Posterior vena cava (tissue), 2 donors: ENCODE data around the gene PLEKHA8. TPM values are rescaled to one million over a fixed set of nuclear protein-coding genes. Genes with fewer than 3 reads are reported as not detected.
A peak's percentile ranks its signal among the peaks of the same experiment; 100 is the strongest.

Experiments used
- DNase-seq: peaks from one replicate; pipeline ENCODE4 v3.0.0-alpha.2; 2020; ENCODE audit warnings: low spot score
- intact Hi-C, 2 donors: fragments of 100-400 bp; cut with DNase I; formaldehyde crosslinking; loops; one replicate each; pipeline versions ENCODE4 v1.14.1 to v1.14.2; 2022 to 2023
- total RNA-seq, 2 donors: library from RNA; stranded (reverse); fragmentation: NEBNext Ultra II Directional; extraction: Animal tissue kit (Norgen Biotek cat#: 25700); gene quantifications; one replicate each; pipeline ENCODE4 v1.2.1, GENCODE V29; 2021
- donor health status: DM: yes; HTN: yes; CAD: no.
- donor health status: DM: yes; HTN: yes; CAD: no.

PLEKHA8 gene
- total RNA-seq, 2 donors from 2014 or later = 11.1 to 13.0 TPM

DNA sequence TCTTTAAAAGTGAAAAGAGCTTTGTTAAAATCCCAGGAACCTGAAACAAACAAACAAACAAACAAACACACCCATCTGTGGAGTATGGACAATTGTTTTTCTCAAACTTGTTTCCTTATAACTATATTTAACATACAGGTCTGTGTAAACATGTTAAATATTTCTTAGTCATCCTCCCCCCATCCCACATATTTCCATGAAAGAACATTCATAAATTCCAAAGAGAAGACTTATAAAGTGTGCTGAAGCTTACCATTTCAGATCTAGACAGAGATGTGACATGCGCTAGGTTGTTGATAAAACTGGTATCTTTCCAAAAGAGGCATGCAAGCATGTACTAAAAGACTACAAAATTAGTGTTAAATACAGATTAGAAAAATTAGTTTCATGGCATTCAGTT is 8.3 kb upstream of the PLEKHA8 start:
- no peak for DNase-seq
- intact Hi-C loops = no loop called here

DNA sequence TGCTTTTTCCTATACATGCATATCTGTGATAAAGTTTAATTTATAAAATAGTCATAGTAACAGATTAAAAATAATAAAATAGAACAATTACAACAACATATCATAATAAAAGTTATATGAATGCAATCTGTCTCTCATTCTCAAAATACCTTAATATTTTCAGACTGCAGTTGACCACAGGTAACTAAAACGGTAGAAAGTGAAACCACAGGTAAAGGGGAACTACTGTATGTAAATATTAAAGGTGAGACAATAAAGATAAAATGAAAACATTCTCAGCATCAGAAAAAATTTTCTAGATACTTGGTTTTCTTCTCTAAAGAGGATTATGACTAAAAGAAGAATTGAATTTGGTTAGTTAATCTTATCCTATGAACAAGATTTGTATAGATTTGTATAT is 7.7 kb upstream of the PLEKHA8 start:
- DNase-seq = no peak
- intact Hi-C loops = no loop called here

DNA sequence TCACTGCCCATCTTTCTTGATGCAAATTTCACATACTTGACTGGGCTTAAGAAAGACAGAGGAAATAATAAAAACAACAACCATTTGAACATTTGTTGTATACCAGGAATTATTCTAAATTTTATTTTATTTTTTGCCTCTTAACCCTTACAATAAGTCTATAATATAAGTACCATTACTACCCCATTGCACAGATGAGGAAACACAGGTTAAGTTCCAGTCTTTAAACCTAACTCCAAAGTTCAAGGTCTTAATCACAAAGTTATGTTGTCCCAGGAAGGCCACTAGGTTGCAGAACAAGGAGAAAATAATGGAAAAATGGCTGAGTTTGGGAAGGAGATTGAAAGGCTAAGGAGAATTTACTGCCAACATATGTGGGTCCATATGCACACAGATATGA is 5.2 kb upstream of the PLEKHA8 start:
- intact Hi-C loops = no loop called here
- no peak for DNase-seq

DNA sequence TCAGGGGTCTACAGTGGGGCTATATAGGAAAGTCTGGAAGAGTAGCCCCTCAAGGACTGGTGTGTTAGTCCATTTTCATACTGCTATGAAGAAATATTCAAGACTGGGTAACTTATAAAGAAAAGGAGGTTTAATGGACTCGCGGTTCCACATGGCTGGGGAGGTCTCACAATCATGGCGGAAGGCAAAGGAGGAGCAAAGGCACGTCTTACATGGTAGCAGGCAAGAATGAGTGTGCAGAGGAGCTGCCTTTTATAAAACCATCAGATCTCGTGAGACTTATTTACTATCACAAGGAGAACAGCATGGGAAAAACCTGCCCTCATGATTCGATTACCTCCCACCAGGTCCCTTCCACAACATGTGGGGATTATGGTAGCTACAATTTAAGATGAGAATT is 4.7 kb upstream of the PLEKHA8 start:
- no peak for DNase-seq
- intact Hi-C loops = no loop called here

DNA sequence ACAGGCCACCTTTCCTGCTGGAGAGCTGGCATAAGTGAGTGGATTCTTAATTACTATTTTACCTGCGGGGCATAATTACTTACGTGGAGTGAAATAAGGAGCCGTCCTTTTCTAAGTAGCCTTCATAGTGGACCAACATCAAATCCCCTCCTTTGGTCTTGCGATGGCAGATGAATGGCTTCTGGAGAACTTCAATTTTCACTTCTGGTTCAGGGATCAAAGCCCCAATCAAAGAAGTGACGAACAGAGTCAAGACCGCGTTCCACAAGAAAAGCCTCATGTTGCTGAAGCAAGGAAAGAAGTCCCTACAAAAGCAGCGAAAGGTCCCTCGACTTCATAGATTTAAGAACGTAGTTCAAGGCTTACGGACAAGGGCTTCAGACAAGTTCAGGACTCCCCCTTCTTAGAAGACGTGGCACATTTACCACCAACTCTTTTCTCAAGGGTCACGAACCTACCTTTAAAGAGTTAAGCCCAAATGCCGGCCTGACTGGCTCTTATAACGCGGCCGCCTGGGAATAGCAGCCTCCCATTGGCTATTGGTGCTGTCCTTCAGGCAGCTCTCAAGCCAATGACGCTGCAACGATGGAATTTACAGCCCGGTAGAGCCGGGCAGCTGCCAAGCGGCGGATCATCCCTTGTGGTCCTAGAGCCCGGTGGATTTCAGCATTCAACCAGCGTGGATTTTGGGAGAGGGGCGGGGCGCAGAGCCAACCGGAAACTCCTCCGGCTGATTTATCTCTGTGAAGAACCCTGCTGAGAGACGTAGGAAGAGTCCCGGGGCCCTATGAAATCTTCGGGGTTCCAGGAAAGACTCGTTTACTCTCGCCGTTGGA is 1.8 kb upstream of the PLEKHA8 start, which contains the start of gene FKBP14:
Gene FKBP14 (minus strand): TSS at position 474 of the 836 bp plus-strand sequence. CDS start 194 bp downstream, at position 280.
- intact Hi-C loops = no loop called here
- peak; percentile 99 for DNase-seq

DNA sequence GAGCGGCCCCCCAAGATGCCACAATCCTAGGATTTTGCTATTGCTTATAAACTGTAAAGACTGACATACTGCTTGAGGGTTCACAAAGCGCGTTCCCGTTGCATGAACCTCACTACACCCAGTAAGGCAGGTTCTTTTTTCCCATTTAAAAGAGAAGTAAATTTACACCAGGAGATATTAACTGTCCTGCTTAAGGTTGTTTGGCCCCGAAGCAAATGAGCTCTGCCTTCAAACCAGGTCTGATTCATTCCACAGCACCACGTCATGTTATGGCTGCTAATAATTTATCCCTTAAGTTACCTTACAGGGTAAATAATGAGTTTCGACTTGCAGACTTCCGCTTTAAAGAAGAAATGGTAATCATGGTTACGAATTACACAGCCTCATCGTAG is 1.2 kb upstream of the PLEKHA8 start:
- intact Hi-C loops = no loop called here

DNA sequence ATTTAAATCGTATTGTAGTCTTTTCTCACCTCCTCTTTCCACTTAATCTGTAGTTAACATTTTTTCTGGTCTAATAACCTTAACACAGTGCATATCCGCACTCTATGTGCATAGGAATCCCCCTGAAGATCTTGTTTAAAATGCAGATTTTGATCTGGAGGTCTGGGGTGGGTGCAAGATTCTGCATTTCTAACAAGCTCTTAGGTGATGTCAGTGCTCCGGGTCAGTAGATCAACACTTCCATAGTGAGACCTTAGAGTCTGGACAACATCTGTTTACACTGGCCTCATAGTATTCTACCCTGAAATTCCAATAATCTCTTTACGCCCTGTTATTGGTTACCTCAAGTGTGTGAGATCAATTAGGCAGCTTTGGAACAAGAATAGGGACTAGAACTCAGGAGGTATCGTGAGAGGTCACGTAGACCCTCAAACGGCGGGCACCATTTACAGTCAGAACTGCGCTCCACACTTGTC is 434 bp upstream of the PLEKHA8 start:
- intact Hi-C loops = no loop called here

More for the DNA sequence above, 1.2 kb upstream of the PLEKHA8 start:
- no peak for DNase-seq

DNA sequence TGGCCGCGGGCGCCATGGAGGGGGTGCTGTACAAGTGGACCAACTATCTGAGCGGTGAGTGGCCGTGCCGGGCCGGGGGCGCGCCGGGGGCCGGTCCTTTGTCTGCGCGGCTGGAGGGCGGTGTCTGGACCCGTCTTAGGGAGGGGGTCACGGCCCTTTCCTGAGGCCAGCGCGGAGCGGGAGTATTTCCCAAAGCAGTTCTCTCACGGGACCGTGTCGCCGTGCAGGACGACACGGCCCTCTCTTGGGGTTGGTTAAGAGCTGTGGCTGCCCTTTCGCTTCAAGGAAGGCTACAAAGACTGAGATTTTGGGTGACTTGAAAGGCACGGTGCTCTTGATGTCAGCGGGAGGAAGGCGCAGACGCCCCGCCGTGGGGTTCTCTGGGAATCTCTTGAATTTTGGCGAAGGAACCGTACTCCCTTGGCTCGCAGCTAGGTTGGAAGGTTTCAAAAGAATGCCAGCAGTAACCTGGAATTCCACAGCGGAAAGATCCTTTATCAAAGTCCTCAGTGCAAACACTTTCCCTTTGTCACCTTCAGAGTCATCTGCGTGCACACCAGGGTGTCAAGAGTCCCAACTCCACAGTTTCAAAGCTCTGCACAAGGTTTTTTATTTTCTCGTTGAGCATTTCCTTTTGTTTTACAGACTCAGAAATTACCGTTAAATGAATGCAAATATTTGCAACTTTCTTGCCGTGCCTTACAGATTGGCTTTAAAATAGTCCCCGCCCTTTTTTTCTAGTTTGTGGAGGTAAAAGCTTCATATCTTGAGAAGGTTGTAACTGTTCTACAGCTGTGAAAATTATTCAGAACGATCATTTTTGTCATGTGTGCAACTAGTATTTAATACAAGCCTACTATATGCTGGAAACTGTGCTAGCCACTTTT is 780 bp downstream of the PLEKHA8 start:
- intact Hi-C loops = no loop called here
- peak; percentile 88 for DNase-seq

More for the DNA sequence above, 434 bp upstream of the PLEKHA8 start:
- DNase-seq = no peak

DNA sequence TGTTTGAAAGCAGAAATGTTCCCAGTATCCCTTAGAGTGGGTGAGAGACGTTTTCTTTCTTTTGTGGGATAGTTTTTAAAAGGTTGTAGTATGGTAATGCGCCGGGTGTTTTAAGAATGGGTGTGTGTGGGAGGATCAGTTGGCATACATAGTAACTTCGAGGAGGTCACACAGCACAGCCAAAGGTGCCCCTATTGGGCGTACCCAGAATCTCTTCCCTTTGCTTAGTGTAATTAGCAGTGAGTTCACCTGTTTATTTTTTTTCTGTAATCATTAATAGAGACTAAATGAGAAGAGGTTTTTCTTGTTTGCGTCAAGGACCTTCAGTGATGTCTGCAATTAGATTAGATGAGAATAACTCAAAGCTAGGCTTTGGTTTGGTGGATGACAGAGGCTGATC is 1.5 kb downstream of the PLEKHA8 start:
- DNase-seq = no peak
- intact Hi-C loops = no loop called here

DNA sequence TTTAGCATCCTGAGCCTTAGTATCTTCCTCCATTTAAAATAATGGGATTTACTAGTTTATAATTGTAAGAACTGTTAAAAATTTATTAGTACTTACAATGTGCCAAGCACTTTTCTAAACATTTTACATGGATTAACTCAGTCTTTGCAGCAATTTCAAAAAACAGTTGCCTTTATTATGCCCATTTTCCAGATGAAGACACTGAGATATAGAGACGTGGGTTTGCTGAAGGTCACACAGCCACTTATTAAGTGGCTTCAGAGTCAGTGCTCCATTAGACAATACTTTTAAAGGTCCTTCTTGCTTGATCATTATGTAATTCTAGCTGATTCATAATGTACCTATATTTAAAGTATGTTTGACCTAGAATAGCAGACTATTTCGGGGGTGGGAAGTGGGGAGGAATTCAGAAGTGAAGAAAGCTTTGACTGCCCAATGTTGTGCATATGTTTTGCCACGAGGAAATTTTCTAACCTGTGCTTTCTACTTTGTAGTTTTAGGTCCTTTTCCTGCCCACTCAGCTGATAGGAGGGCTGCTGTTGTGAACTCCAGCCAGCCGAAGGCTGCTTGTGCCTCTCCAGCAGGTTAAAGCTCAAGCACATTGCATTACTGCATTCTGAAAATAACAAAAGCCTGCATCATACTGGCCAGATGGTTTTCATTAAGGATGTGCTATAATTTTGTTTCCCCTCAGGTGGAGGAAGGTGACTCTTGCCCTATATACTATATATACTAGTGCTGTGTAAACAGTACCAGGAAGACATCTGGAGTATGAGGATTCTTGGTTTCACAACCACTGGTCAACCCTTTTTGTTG is 4.3 kb downstream of the PLEKHA8 start:
- intact Hi-C loops = no loop called here
- no peak for DNase-seq

DNA sequence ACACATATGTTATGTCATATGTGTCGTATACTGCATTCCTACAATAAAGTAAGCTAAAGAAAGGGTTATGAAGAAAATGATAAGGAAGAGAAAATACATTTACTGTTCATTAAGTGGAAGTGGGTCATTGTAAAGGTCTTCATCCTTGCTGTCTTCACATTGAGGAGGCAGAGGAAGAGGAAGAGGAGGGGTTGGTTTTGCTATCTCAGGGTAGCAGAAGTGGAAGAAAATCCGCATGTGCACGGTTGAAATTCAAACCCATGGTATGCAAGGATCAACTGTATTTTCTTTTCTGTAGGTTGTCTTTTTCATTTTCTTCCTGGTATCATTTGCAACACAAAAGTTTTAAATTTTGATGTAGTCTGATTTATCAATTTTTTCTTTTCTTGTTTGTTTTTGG is 6.3 kb downstream of the PLEKHA8 start:
- DNase-seq = no peak
- intact Hi-C loops = no loop called here

DNA sequence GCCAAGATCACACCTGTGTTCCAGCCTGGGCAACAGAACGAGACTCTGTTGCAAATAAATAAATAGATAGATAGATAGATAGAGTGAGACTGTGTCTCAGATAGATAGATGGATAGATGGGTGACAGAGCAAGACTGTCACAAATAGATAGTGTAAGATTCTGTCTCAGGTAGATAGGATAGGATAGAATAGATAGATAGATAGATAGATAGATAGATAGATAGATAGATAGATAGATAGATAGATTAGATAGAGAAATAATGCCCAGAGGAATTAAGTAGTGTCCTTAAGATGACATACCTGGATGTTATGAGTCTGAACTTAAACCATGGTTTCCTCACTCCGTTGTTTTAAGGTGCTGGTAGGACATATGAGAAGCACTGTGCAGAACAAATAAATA is 8.0 kb downstream of the PLEKHA8 start:
- intact Hi-C loops = no loop called here
- no peak for DNase-seq

DNA sequence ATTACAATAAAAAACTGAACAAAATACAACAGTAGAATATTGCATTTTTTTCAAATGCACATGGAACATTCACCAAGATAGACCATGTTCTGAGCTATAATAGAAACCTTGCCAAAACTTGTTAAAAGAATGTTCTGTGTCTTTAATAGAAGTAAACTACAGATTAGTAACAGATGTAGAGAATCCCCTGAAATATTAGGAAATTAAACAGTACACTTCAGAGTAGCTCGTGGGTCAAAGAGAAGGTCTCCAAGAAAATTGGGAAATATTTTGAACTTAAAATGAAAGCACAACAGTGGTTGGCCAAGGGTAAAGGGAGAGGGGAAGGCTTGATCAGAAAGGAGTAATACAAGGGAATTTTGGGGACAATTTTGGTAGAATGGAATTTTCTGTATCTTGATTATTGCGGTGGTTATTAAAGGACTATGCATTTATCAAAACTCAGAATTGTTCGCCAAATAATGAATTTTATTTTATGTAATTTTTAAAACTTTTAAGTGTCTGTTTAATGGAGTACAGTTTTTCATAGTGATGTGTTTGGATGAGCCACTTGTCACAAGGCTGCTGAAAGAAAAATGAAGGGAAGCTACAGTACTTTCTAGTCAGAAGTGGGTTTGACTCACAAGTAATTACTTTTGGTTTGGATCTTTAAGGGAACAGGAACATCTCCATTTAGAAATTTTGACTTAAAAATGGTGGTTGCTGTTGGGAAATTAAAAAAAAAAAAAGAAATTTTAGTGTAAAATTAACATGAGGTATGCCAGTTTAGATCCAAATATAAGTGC is 10.2 kb downstream of the PLEKHA8 start:
- intact Hi-C loops = no loop called here
- DNase-seq = no peak

DNA sequence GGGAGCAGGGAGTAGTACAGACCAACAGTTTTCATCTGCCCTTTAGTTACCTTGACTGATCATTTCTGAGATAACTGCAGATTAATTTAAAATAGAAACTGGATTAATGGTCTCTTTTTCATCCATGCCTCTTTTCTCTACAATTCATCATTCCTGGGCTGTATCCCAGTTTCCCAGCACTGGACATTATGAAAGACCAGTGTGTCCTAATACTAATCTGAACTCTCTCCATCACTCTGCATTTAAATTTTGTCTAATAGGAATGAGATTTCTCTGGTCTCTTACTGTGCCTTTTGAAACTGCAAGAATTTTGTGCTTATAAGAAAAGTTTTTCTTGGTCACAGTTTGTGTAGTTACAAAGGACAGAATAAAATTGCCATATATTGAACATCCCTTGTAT is 12.7 kb downstream of the PLEKHA8 start:
- DNase-seq = no peak
- intact Hi-C loops = no loop called here

DNA sequence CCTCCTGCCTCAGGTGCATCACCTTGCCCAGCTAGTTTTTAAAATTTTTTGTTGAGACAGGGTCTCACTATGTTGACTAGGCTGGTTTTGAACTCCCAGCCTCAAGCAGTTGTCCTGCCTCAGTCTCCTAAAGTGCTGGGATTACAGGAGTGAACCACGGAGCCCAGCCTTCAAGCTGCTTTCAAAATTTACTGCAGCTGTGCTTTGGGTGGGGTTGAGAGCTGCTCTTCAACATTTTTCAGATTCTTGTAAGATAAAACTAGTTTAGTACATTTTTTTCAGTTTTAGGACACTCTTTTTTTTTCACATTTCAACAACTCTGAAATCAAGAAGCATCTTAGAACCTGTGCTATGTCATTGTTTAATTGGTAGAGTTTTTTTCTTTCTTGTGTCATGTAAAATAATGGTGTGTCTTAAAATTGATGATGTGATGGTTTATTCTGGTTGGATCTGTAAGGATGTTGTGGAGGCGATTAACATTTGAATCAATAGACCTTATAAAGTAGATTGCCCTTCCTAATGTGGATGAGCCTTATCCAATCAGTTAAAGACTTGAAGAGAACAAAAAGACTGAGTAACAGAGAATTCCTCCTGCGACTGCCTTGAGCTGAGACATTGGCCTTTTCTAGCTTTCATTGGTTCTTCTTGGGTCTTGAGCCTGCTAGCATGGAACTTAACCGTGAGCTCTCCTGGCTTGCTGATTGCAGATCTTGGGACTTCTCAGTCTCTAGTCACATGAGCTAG is 13.5 kb downstream of the PLEKHA8 start:
- intact Hi-C loops = no loop called here

DNA sequence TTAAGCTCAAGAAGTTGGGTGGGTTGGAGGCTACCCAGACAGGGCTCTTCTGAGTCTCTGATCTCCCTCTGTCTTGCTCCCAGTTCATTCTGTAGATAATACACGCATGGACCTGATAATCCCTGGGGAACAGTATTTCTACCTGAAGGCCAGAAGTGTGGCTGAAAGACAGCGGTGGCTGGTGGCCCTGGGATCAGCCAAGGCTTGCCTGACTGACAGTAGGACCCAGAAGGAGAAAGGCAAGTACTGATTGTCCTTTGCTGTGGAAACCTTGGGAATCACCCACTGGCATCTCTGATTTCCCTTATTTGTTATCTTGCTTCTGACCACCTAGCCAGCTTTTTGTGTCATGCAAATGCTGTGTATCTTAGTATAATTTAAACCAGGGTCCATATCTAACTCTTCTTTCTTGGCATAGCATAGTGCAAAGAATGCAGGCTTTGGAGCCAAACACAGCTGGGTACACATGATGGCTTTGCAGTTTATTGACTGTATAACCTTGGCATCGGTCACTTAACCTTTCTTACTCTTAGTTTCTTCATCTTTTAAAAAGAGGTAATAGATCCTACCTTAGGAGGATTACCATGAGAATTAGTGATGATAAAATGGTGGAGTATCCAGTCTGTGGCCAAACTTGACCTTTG is 18.0 kb downstream of the PLEKHA8 start:
- DNase-seq = no peak
- intact Hi-C loops = no loop called here

More for the DNA sequence above, 13.5 kb downstream of the PLEKHA8 start:
- DNase-seq = no peak

DNA sequence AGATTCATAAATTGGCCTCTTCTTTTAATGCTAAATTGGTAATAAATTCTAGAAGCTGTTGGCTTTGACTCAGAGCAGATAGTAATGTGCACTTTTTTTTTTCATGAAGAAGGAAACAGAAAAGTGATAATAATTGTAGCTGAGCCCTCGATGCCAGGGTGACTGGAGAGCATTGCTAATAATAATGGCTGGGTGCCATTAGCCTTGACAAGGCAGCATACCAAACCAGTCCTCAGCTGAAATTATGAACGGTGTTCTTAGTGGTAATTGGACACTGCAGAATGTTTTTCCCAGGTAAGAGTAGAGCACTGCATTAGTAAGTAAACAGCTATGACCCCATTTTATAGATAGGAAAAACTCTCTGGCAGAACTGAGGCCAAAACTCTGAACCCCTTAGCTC is 18.9 kb downstream of the PLEKHA8 start:
- no peak for DNase-seq
- intact Hi-C loops = no loop called here

DNA sequence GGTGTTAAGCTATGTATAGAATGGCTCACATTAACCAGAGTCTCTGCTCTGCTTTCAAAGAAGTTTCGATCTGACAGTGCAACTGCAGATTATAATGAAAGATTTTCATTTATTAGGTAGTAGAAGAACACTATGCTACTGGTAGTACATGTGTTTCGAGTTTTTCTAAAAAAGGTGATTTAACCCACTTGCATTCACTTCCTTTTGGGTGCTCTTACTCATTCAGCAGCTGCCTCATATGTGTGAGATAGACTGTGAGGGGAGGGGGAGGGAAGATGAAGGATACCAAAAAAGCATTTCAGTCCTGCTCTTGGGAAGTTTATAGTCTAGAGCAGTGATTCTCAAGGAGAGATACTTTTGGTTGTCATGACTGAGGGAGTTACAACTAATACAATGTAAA is 20.4 kb downstream of the PLEKHA8 start:
- DNase-seq = no peak
- intact Hi-C loops = no loop called here
